ENCODE results near the gene MYO3B. TPM values are rescaled to one million over a fixed set of nuclear protein-coding genes. Genes with fewer than 3 reads are reported as not detected.

Gene MYO3B
- total RNA-seq, 1 experiment from 2014 or later: 0.63 TPM

GRCh38 chr2:170221317-170222288, 43.7 kb downstream of the MYO3B start:
- no peaks in the 10 kb centered on the region for H3K9me3 ChIP-seq (ENCODE audit: control insufficient read depth, low read depth, low read length)
- no peaks in the 10 kb centered on the region for H3K79me2 ChIP-seq (ENCODE audit: insufficient read depth, low read length)
- Mint-ChIP-seq H3K4me1 (peaks cover 47 to 48% of the 10 kb centered on the region in 2 experiments), H3K9me3 (no peaks in the 10 kb centered on the region), H3K36me3 (ENCODE audit: insufficient read depth in 1 of 3, low read depth in 3 of 3) (no peaks in the 10 kb centered on the region; a peak in 2 of 7 replicates), H3K27me3 (ENCODE audit: low read depth) (no peaks in the 10 kb centered on the region; the same call in 1 of the 2 replicates), H3K4me3 (no peak overlapping the region), H3K27ac (peak overlapping the region; percentile 6 to 97 (median 90); a peak in 4 of 7 replicates)
- H3T11ph ChIP-seq (ENCODE audit: low read length): no peak overlapping the region
- no peak overlapping the region for H3K27ac ChIP-seq (ENCODE audit: insufficient read length, low read depth, low read length)
- WGBS (ENCODE audit: extremely low coverage, insufficient read length, low lambda C conversion rate): no CpG with 5 or more reads among the region's 6 CpGs
- no peak overlapping the region for H3K4me2 ChIP-seq (ENCODE audit: insufficient read depth, insufficient read length, low read length)
- H2AK5ac ChIP-seq (ENCODE audit: insufficient read length, low read length): no peak overlapping the region
- no peaks in the 10 kb centered on the region for H4K20me1 ChIP-seq (ENCODE audit: control insufficient read depth, insufficient read depth, insufficient read length)
- DNase-seq: no peak
- H4K8ac ChIP-seq (replicated peaks; ENCODE audit: insufficient read length, low read depth, low read length): no peak overlapping the region
- no peak overlapping the region for H2BK15ac ChIP-seq (ENCODE audit: low read depth, low read length)
- H3K79me1 ChIP-seq (ENCODE audit: insufficient read depth, low read depth, low read length, poor library complexity, severe bottlenecking): no peaks in the 10 kb centered on the region
- H3K4ac ChIP-seq (ENCODE audit: low read depth, low read length): no peak overlapping the region; the same call in 1 of the 2 replicates
- no peak overlapping the region for H2BK5ac ChIP-seq (ENCODE audit: insufficient read length, low read length)
- H3K14ac ChIP-seq (ENCODE audit: insufficient read depth, low read length): peak overlapping the region; percentile 42; the same call in 1 of the 2 replicates
- H4K5ac ChIP-seq (ENCODE audit: insufficient read length, low read depth, low read length): no peak overlapping the region
- no peak for TF ChIP-seq CTCF (conservative IDR thresholded peaks at IDR 0.05)
- no peak overlapping the region for H3K23ac ChIP-seq (ENCODE audit: insufficient read length, low read depth, low read length)
- H2AFZ ChIP-seq (ENCODE audit: low read length): no peak overlapping the region
- H3K9ac ChIP-seq (ENCODE audit: extremely low read depth, insufficient read length, low read length): no peak overlapping the region
- H2BK20ac ChIP-seq (ENCODE audit: low read depth, low read length, poor library complexity, severe bottlenecking): no peak overlapping the region
- H3K4me1 ChIP-seq (ENCODE audit: insufficient read depth, low read length): peaks cover 3% of the 10 kb centered on the region; the same call in 1 of the 2 replicates
- no peak overlapping the region for H3K56ac ChIP-seq (ENCODE audit: insufficient read length, low read depth, low read length)
- H4K91ac ChIP-seq (ENCODE audit: insufficient read length, low read depth, low read length): no peak overlapping the region
- H2BK12ac ChIP-seq (ENCODE audit: insufficient read length, low read depth, low read length): no peak overlapping the region
- H3K27me3 ChIP-seq (ENCODE audit: insufficient read depth, low read length): no peaks in the 10 kb centered on the region
- H3K23me2 ChIP-seq (ENCODE audit: insufficient read length, low read depth, low read length, poor library complexity, severe bottlenecking): no peaks in the 10 kb centered on the region
- peak overlapping the region; percentile 77 for H3K18ac ChIP-seq (ENCODE audit: insufficient read length, low read depth, low read length)
- peak overlapping the region; percentile 74 for H2BK120ac ChIP-seq (ENCODE audit: low read depth, low read length, poor library complexity, severe bottlenecking)

Data from H9 (cell line).